ENCODE measurements around the gene UBASH3B.
A peak's percentile ranks its signal among the peaks of the same experiment; 100 is the strongest.

The UBASH3B gene

DNA sequence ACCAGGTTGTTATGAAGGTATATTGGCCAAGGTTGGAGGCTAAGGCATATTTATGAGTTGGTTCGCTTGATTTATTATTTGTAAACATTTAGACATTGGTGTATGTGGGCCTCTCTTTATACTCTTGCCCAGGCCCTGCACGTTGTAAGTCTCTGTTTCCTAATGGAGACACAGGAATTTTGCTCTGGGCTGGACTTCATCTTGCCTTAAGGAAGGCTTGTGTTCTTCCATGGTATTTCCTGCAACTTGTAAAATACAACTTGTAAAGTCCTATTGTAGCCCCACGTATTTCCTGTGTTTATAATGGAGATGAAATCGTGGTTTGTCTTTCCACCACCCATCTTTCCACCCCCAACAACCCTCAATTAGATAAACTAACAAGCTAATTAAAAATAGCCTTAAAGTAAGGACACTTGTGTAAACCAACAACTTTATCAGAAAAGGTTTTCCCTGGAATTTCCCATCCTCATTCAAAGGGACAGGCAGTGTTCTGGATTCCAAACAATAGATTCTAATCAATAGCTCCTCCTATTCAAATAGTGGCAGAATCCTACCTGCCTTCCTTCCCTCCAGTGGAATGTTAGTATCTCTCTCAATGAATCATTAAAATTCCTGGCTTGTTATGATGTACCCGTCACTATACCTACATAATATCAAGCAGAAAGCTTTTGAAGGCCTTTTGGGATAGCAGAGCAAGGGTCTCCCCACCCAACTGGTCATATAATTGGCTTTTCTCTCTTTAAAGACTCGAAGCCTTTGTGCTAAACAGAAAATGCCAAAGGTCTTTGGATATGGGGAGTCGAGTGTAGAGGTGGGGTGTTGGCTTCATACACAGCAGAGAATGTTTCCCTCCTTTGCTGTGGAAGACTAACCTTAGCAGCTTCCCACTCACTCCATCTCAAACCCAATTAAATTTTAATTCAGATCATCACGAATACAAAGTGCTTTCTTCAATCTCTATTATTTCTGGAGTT lies 77.1 kb downstream of the UBASH3B start:
- DNase-seq (ENCODE audit: low spot score) = no peak

- DNase-seq (ENCODE audit: low spot score) = no peak
Observed at GRCh38 chr11:122733318-122733717, 77.8 kb downstream of the UBASH3B start.

DNA sequence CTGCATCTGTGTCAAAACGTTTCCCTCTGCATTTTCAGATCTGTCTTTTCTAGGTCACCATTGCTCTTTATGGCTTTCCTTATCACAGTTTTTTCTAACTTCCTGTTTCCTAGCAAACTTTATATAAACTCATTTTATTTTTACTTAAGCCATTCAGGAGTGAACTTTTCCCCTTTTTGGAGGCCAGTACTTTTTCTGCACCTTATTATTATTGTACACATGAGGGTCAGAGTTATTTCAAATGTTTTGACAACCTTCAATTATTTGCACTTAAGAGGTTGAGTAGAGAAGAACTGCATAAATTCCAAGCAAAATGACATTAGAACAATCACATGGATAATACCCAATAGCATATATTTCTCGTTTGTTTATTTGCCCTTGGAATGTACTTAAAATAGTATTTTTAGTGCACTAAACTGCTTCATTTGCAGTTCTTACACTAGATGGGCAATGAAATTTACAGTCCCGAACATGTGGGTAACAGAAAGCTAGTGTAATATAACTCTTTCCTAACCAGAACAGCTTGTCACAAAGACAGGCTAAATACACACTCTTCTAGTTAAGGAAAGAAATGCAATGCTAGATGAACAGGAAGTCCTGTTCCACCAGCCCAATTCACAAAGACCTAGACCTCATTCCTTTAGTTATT lies 79.5 kb downstream of the UBASH3B start:
- no peak for DNase-seq (ENCODE audit: low spot score)

GRCh38 chr11:122737951-122738693 lies 82.6 kb downstream of the UBASH3B start:
- DNase-seq (ENCODE audit: low spot score) = no peak

GRCh38 chr11:122741613-122742300 lies 86.2 kb downstream of the UBASH3B start:
- DNase-seq (ENCODE audit: low spot score) = no peak

GRCh38 chr11:122742301-122743018 lies 86.9 kb downstream of the UBASH3B start:
- DNase-seq (ENCODE audit: low spot score) = no peak

GRCh38 chr11:122743097-122743741 lies 87.7 kb downstream of the UBASH3B start:
- no peak for DNase-seq (ENCODE audit: low spot score)

DNA sequence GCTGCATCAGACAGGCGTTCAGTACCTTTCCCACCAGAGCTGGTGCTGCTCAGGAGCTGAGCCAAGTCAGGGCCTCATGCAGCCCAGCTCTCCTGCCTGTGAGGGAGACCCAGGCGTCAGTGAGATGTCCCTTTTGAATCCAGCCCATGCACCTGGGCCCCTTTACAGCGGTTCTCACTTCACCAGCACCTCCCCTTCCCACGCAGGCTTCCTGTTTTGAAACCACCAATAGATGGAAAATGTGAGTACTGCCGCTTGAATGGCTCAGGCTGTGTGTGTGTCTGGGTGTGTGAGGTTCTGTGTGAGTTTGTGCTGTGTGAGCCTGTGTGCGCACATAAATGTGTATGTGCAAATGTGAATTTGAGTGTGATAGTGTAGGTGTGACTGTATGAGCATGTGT lies 88.4 kb downstream of the UBASH3B start:
- DNase-seq (ENCODE audit: low spot score) = peak; percentile 85

GRCh38 chr11:122744357-122744756 lies 88.8 kb downstream of the UBASH3B start:
- no peak for DNase-seq (ENCODE audit: low spot score)

- no peak for DNase-seq (ENCODE audit: low spot score)
Observed at GRCh38 chr11:122745111-122745510, 89.6 kb downstream of the UBASH3B start.

GRCh38 chr11:122746050-122746478 lies 90.5 kb downstream of the UBASH3B start:
- DNase-seq (ENCODE audit: low spot score) = peak; percentile 62

GRCh38 chr11:122746611-122747244 lies 91.2 kb downstream of the UBASH3B start:
- DNase-seq (ENCODE audit: low spot score) = no peak

DNA sequence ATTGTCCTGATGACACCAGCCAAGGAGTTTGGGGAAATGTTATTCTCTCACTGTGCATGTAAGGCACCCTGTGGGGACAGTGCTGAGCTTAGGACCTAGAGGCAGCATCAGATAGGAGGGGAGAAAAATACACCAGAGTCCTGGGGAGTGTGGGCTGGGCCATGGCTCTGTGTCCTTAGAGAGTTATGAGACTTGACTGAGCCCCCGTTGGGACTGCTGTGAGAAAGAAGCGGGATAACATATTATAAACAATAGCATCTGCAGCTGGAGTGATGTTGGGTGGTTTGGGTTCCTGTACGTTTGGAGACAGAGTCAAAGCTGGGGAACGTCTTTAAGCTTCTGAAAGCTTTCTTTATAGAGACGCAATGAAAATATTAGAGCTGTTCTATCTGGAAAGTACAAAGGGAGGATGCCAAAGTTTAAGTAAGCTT lies 91.8 kb downstream of the UBASH3B start:
- no peak for DNase-seq (ENCODE audit: low spot score)

DNA sequence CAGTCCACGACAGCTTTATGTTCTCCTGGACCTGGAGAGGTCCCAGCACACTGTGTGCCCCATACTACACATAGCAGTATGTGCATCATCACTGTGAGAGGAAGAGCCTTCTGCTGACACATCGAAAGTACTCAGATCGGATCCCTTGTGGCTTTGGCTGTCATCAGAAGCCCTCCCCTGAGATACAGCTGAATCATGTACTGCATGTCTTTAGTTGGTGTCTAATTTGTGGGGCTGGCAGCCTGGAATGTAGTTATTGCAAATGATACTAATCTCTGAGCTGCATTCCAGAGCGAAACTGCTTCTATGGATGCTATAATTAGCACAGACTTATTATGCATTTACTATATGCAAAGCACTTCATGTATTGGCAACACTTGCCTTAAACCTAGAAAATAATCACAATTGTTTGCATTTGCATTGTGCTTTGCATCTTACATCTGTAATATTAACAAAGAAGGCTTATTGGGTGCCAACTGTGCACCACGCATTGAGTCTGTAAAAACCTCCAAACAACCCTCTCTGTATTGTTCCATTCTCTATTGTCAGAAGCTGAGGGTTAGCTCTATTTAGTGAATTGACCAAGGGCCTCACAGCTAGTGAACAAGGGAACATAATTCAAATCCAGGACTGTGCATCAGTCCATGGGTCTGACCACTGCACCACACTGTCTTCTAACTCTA lies 93.6 kb downstream of the UBASH3B start:
- DNase-seq (ENCODE audit: low spot score) = peak; percentile 69

DNA sequence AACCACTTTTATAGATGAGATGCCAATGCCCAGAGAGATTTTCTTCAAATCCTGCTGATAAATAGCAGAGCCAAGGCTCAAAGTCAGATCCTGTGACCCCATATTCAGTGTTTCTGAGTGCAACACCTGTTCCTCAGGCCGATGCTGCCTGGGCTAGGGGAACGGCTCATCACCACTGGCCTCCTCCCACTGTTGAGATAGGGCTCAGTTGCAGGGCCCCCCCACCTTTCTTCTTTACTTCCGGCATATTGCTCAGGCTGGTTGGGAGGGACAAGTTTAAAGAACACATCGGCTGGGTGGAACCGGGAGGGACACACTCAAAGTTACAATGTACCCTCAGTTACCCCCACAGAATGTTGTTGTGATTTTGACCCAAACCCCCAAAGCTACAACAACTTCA lies 94.5 kb downstream of the UBASH3B start:
- no peak for DNase-seq (ENCODE audit: low spot score)

DNA sequence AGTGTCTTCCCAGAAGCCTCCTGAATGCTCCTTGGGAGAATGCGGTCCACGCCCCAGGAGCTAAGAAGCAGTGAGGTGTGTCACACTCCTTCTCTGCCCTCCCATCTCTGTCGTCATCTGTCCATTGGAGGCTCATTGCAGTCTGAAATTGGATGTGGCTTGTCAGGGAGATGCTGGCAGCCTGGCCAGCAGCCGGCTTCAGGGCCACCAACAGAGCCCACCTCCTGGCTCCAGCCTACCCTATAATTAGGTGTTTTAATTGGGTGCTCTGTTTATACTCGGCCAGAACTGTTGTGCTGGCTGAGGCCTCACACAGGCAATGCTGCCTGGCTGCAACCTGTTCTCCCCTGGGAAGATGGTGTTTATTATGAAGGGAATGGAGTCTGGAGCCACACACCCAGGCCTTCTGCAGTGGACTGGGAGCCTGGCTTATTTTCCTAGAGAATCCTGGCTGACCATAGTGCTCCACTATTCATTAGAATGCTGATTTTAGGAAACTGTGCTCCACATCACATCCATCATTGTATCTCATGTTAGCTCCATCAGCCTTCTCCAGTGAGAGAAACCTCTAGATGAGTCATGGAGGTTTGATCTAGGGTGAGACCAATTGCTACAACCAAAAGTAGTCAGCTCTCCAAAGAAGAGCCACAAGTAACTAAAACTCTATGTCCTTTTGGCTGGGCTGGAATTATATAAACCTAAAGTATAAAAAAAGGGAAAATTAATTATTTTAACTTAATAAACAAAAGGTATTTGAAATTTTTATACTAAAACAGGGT lies 96.0 kb downstream of the UBASH3B start:
- no peak for DNase-seq (ENCODE audit: low spot score)

DNA sequence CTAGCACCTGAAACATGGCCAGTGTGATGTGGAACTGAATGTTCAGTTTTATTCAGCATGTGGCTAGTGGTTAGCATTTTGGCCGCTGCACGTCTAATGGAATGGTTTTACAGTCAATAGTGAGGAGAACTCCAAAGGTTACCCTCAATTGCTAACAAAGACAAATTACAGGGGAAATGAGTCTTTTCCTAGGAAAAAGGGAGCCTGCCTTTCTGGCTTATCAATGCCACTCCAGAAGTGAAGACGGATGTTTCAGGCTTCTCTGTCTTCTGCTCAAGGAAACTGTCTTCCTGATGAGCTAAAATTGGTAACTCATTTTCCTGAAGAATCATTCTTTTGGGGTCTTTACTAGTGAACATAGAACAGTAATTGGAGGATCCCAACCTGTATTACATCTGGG lies 98.5 kb downstream of the UBASH3B start:
- DNase-seq (ENCODE audit: low spot score) = no peak

DNA sequence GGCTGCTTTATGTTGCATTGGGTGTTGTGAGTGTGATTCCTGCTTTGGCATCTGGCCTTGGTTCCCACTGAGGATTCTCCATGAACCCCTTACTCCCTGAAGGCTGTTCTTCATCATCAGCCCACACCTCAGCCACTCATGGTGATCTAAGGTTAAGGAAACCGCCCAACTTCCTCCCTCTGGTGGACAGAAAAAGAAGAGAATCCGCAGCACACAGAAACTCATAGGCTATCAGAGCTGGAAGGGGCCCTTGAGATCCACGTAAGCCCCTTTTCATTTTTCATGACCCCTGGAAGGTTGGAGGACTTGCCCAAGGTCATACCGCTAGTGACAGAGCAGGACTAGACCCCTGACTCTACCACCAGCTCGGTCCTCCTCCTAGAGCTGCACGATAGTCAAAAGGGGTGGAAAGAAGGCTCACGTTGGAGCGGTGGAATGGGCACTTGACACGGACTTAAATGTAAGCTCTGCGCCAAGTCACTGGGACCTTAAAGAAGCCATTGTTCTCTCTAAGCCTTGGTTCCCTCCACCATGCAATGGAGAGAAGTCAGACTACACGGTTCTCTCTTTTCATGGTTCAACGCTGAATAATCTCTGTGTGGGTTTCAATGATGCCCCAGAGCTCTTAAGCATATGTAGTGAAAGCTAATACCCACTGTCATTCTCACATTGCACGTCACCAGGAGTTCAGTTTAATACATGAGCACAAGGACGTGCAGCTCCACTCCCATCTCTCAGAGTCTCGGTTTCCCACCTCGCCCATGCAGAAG lies 99.2 kb downstream of the UBASH3B start:
- DNase-seq (ENCODE audit: low spot score) = peak; percentile 48

Measured in CD4-positive, alpha-beta T cell treated with Interleukin-6 at 100 ng/mL for 8 hours (primary cell).